Activated T-cell treated with anti-CD3 and anti-CD28 coated beads for 48 hours (primary cell): ENCODE results near the gene ADAM12.
"Not testable (repeated sequence)": the region's sequence is repeated elsewhere in the genome, so short reads cannot be mapped to it uniquely, and the experiment has no call there.

ENCODE experiments used
- DNase-seq: peaks from one replicate; pipeline ENCODE4 v3.0.0-alpha.2; 2020; ENCODE audit warnings: low read depth

Gene ADAM12

GRCh38 chr10:126373972-126374371 lies 14.3 kb downstream of the ADAM12 start:
- DNase-seq, result no peak

GRCh38 chr10:126373147-126373546 lies 15.1 kb downstream of the ADAM12 start:
- DNase-seq, result no peak

GRCh38 chr10:126372396-126372795 lies 15.9 kb downstream of the ADAM12 start:
- no peak for DNase-seq

GRCh38 chr10:126369125-126369710 lies 19.1 kb downstream of the ADAM12 start:
- DNase-seq, result no peak

- no peak for DNase-seq
Measured at GRCh38 chr10:126357169-126357568, 31.1 kb downstream of the ADAM12 start.

GRCh38 chr10:126353666-126354065 lies 34.6 kb downstream of the ADAM12 start:
- no peak for DNase-seq

- no peak for DNase-seq
Measured at GRCh38 chr10:126352453-126352852, 35.8 kb downstream of the ADAM12 start.

- DNase-seq, result no peak
Measured at GRCh38 chr10:126351021-126351420, 37.3 kb downstream of the ADAM12 start.

GRCh38 chr10:126350216-126350992 lies 37.9 kb downstream of the ADAM12 start:
- DNase-seq, result no peak

GRCh38 chr10:126349676-126350075 lies 38.6 kb downstream of the ADAM12 start:
- DNase-seq, result no peak

GRCh38 chr10:126349101-126349500 lies 39.2 kb downstream of the ADAM12 start:
- DNase-seq, result no peak

GRCh38 chr10:126343496-126343895 lies 44.8 kb downstream of the ADAM12 start:
- not testable (repeated sequence) for DNase-seq

- no peak for DNase-seq
Measured at GRCh38 chr10:126342680-126343079, 45.6 kb downstream of the ADAM12 start.

- DNase-seq, result no peak
Measured at GRCh38 chr10:126341491-126341890, 46.8 kb downstream of the ADAM12 start.

- DNase-seq, result no peak
Measured at GRCh38 chr10:126337251-126337810, 50.9 kb downstream of the ADAM12 start.

GRCh38 chr10:126336801-126337200 lies 51.5 kb downstream of the ADAM12 start:
- no peak for DNase-seq

GRCh38 chr10:126334272-126334671 lies 54.0 kb downstream of the ADAM12 start:
- no peak for DNase-seq

- no peak for DNase-seq
Measured at GRCh38 chr10:126332576-126332975, 55.7 kb downstream of the ADAM12 start.

GRCh38 chr10:126331101-126331500 lies 57.2 kb downstream of the ADAM12 start:
- no peak for DNase-seq

- no peak for DNase-seq
Measured at GRCh38 chr10:126324826-126325225, 63.5 kb downstream of the ADAM12 start.

GRCh38 chr10:126321440-126321839 lies 66.8 kb downstream of the ADAM12 start:
- DNase-seq, result no peak

- DNase-seq, result no peak
Measured at GRCh38 chr10:126317751-126318150, 70.5 kb downstream of the ADAM12 start.

- no peak for DNase-seq
Measured at GRCh38 chr10:126315494-126316177, 72.6 kb downstream of the ADAM12 start.
